SK-N-SH (cell line): ENCODE data around the gene FAM120C.

Experiments
- CTCF ChIP-seq: fragments of 200-600 bp; sonication (generic); IDR thresholded peaks from 2 replicates; pipeline ENCODE4 v1.6.1; 2017; ENCODE audit warnings: antibody characterized with exemption, mild to moderate bottlenecking, moderate library complexity
- EP300 ChIP-seq, 2 experiments: IDR thresholded peaks; 2 replicates each; pipeline versions ENCODE4 v1.4.0 to v1.6.1; 2012; ENCODE audit warnings: borderline replicate concordance in 1 of 2, low read depth in 1 of 2, low read length in 1 of 2
- FOSL2 ChIP-seq: IDR thresholded peaks from 2 replicates; pipeline ENCODE4 v1.4.0; 2012; ENCODE audit warnings: low read depth, mild to moderate bottlenecking, moderate library complexity, borderline replicate concordance
- FOXJ3 ChIP-seq: sonication (generic); formaldehyde crosslinking; IDR thresholded peaks from 2 replicates; pipeline ENCODE4 v1.5.1; 2020; ENCODE audit warnings: mild to moderate bottlenecking, missing genetic modification reagents
- IRF3 ChIP-seq: fragments of 150-350 bp; IDR thresholded peaks from 2 replicates; pipeline ENCODE4 v1.6.1; 2016; ENCODE audit warnings: mild to moderate bottlenecking, low read depth, low read length
- MAX ChIP-seq: IDR thresholded peaks from 2 replicates; pipeline ENCODE4 v1.4.0; 2012; ENCODE audit warnings: low read depth
- POLR2AphosphoS5 ChIP-seq: IDR thresholded peaks from 2 replicates; pipeline ENCODE4 v1.6.1; 2012; ENCODE audit warnings: low read depth, low read length
- RAD21 ChIP-seq: IDR thresholded peaks from 2 replicates; pipeline ENCODE4 v1.6.1; 2012; ENCODE audit warnings: mild to moderate bottlenecking, low read length
- RFX5 ChIP-seq: IDR thresholded peaks from 2 replicates; pipeline ENCODE4 v1.6.1; 2012; ENCODE audit warnings: mild to moderate bottlenecking, improper control_type of control experiment, low read length
- SMC3 ChIP-seq: IDR thresholded peaks from 2 replicates; pipeline ENCODE4 v1.6.1; 2012; ENCODE audit warnings: low read depth, low read length, improper control_type of control experiment
- TF ChIP-seq, protein P1 (sequence below): IDR thresholded peaks from 2 replicates; pipeline ENCODE4 v1.4.0; 2012; ENCODE audit warnings: low read depth, borderline replicate concordance
- TF ChIP-seq, protein P2 (sequence below): IDR thresholded peaks from 2 replicates; pipeline ENCODE4 v1.6.1; 2012; ENCODE audit warnings: mild to moderate bottlenecking, low read depth, low read length, moderate library complexity

DNA sequence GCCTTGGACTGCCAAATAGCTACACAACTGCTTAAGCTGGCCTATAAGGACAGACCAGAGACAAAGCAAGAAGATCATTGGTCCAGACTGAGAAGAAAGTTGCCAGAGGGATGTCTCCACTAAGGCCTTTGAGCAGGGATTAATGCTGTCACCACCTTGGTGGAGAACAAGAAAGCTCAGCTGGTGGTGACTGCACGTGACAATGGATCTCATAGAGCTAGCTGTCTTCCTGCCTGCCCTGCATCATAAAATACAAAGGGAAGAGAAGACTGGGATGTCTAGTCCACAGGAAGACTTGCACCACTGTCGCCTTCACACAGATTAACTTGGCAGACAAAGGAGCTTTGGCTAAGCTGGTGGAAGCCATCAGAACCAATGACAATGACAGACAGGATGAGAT lies 40.5 kb upstream of the FAM120C start:
- TF ChIP-seq CTCF (no peak), RFX5 (no peak), RAD21 (no peak), FOXJ3 (no peak), POLR2AphosphoS5 (no peak), EP300 (IDR thresholded peaks at IDR 0.05; ENCODE audit: borderline replicate concordance in 1 of 2, low read depth in 1 of 2, low read length in 1 of 2) (no peak), SMC3 (no peak), IRF3 (no peak), MAX (no peak), FOSL2 (no peak)
- TF ChIP-seq, protein P1, sequence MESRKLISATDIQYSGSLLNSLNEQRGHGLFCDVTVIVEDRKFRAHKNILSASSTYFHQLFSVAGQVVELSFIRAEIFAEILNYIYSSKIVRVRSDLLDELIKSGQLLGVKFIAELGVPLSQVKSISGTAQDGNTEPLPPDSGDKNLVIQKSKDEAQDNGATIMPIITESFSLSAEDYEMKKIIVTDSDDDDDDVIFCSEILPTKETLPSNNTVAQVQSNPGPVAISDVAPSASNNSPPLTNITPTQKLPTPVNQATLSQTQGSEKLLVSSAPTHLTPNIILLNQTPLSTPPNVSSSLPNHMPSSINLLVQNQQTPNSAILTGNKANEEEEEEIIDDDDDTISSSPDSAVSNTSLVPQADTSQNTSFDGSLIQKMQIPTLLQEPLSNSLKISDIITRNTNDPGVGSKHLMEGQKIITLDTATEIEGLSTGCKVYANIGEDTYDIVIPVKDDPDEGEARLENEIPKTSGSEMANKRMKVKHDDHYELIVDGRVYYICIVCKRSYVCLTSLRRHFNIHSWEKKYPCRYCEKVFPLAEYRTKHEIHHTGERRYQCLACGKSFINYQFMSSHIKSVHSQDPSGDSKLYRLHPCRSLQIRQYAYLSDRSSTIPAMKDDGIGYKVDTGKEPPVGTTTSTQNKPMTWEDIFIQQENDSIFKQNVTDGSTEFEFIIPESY: no peak
- TF ChIP-seq, protein P2, sequence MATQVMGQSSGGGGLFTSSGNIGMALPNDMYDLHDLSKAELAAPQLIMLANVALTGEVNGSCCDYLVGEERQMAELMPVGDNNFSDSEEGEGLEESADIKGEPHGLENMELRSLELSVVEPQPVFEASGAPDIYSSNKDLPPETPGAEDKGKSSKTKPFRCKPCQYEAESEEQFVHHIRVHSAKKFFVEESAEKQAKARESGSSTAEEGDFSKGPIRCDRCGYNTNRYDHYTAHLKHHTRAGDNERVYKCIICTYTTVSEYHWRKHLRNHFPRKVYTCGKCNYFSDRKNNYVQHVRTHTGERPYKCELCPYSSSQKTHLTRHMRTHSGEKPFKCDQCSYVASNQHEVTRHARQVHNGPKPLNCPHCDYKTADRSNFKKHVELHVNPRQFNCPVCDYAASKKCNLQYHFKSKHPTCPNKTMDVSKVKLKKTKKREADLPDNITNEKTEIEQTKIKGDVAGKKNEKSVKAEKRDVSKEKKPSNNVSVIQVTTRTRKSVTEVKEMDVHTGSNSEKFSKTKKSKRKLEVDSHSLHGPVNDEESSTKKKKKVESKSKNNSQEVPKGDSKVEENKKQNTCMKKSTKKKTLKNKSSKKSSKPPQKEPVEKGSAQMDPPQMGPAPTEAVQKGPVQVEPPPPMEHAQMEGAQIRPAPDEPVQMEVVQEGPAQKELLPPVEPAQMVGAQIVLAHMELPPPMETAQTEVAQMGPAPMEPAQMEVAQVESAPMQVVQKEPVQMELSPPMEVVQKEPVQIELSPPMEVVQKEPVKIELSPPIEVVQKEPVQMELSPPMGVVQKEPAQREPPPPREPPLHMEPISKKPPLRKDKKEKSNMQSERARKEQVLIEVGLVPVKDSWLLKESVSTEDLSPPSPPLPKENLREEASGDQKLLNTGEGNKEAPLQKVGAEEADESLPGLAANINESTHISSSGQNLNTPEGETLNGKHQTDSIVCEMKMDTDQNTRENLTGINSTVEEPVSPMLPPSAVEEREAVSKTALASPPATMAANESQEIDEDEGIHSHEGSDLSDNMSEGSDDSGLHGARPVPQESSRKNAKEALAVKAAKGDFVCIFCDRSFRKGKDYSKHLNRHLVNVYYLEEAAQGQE: no peak
